ENCODE data around the gene ENOX2.

DNA sequence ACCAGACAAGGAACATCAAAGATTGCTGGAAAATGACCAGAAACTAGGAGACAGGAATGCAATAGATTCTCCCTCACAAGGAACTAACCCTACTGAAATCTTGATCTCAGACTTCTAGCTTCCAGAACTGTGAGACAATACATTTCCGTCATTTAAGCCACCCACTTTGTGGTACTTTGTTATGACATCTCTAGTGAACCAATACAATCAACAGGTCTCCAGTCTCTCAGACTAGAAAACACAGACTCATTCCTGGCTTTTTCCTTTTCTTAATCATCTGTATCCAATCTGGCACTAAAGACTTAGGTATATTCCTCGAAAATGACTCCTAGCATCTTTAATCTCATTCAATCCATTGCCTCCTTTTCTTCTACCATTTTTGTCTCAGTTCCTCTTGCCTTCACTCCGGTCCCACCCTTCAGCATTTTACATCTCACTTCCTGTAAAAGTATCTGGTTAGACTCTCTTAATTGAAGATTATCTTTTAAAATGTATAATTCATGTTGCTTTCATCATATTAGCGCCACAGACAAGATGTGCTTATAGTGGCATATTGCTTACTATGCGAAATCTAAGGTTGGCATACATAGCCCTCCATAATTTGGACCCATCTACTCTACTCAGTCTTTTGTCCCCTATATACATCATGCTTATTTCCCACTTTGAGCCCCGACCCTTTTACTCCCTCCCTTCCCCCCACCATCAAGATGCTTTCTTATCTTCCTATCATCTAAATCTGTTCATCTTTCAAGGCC, 250.0 kb downstream of the ENOX2 start:
- TF ChIP-seq, protein P1, sequence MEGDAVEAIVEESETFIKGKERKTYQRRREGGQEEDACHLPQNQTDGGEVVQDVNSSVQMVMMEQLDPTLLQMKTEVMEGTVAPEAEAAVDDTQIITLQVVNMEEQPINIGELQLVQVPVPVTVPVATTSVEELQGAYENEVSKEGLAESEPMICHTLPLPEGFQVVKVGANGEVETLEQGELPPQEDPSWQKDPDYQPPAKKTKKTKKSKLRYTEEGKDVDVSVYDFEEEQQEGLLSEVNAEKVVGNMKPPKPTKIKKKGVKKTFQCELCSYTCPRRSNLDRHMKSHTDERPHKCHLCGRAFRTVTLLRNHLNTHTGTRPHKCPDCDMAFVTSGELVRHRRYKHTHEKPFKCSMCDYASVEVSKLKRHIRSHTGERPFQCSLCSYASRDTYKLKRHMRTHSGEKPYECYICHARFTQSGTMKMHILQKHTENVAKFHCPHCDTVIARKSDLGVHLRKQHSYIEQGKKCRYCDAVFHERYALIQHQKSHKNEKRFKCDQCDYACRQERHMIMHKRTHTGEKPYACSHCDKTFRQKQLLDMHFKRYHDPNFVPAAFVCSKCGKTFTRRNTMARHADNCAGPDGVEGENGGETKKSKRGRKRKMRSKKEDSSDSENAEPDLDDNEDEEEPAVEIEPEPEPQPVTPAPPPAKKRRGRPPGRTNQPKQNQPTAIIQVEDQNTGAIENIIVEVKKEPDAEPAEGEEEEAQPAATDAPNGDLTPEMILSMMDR (conservative IDR thresholded peaks at IDR 0.05; ENCODE audit: low read length) = no peak
- TF ChIP-seq EZH2phosphoT487 (IDR thresholded peaks at IDR 0.05; ENCODE audit: borderline replicate concordance) = no peak
